ENCODE measurements around the gene NDUFAB1.
A peak's percentile ranks its signal among the peaks of the same experiment; 100 is the strongest.
"Not testable (repeated sequence)": the region's sequence is repeated elsewhere in the genome, so short reads cannot be mapped to it uniquely, and the experiment has no call there.

NDUFAB1 gene

GRCh38 chr16:23583271-23583670 is 12.8 kb downstream of the NDUFAB1 start:
- DNase-seq: not testable (repeated sequence)

- DNase-seq: no peak
These were observed 14.4 kb downstream of the NDUFAB1 start for GRCh38 chr16:23581764-23582163.

GRCh38 chr16:23580391-23580790 is 15.7 kb downstream of the NDUFAB1 start:
- DNase-seq: no peak

- DNase-seq: no peak
These were observed 16.7 kb downstream of the NDUFAB1 start for GRCh38 chr16:23579371-23579770.

- DNase-seq: no peak
These were observed 17.9 kb downstream of the NDUFAB1 start for GRCh38 chr16:23578101-23578830.

- no peak for DNase-seq
These were observed 18.6 kb downstream of the NDUFAB1 start for GRCh38 chr16:23577493-23577892.

GRCh38 chr16:23575834-23576233 is 20.3 kb downstream of the NDUFAB1 start:
- DNase-seq: no peak

GRCh38 chr16:23573817-23574216 is 22.3 kb downstream of the NDUFAB1 start:
- no peak for DNase-seq

- no peak for DNase-seq
These were observed 23.7 kb downstream of the NDUFAB1 start for GRCh38 chr16:23572394-23572793.

GRCh38 chr16:23571895-23572294 is 24.2 kb downstream of the NDUFAB1 start:
- no peak for DNase-seq

- no peak for DNase-seq
These were observed 25.0 kb downstream of the NDUFAB1 start for GRCh38 chr16:23570992-23571632.

- no peak for DNase-seq
These were observed 28.5 kb downstream of the NDUFAB1 start for GRCh38 chr16:23567602-23568001.

GRCh38 chr16:23566724-23567123 is 29.4 kb downstream of the NDUFAB1 start:
- no peak for DNase-seq

GRCh38 chr16:23564575-23565363 is 31.3 kb downstream of the NDUFAB1 start:
- DNase-seq: no peak

- no peak for DNase-seq
These were observed 32.9 kb downstream of the NDUFAB1 start for GRCh38 chr16:23563186-23563585.

GRCh38 chr16:23562505-23562904 is 33.6 kb downstream of the NDUFAB1 start:
- DNase-seq: no peak

- no peak for DNase-seq
These were observed 34.5 kb downstream of the NDUFAB1 start for GRCh38 chr16:23561586-23561985.

- peak; percentile 59 for DNase-seq
These were observed 38.1 kb downstream of the NDUFAB1 start for GRCh38 chr16:23557779-23558702.

GRCh38 chr16:23556881-23557778 is 39.0 kb downstream of the NDUFAB1 start, which contains the start of the genes EARS2 and UBFD1:
Gene EARS2 (minus strand): TSS chr16:23557350. CDS start chr16:23557343, 7 bp downstream.
Gene UBFD1 (plus strand): TSS chr16:23557727. CDS start chr16:23557743, 16 bp downstream.
- peak; percentile 99 for DNase-seq

GRCh38 chr16:23554536-23554935 is 41.6 kb downstream of the NDUFAB1 start:
- DNase-seq: no peak

GRCh38 chr16:23552161-23552560 is 44.0 kb downstream of the NDUFAB1 start:
- DNase-seq: no peak

Data from femur (tissue), 1 donor.